ENCODE data around the gene CHST8. TPM values are rescaled to one million over a fixed set of nuclear protein-coding genes. Genes with fewer than 3 reads are reported as not detected.

The CHST8 gene
- total and polyA plus RNA-seq, 2 of the 13 experiments (the other 11 are each of a cell fraction or from before 2014, with no cell fraction given): not detected

DNA sequence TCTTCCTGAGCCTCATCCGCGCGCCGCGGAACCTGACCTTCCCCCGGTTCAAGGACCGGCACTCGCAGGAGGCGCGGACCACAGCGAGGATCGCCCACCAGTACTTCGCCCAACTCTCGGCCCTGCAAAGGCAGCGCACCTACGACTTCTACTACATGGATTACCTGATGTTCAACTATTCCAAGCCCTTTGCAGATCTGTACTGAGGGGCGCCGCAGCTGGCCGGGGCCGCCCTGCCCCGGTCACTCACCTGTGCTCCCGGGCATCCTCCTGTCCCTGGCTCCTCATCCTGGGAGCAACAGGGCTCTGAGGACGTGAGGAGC is 151.1 kb downstream of the CHST8 start:
- CTCF ChIA-PET (ENCODE audit: low intra/inter-chr PET ratio, low total read pairs): no interaction called here

DNA sequence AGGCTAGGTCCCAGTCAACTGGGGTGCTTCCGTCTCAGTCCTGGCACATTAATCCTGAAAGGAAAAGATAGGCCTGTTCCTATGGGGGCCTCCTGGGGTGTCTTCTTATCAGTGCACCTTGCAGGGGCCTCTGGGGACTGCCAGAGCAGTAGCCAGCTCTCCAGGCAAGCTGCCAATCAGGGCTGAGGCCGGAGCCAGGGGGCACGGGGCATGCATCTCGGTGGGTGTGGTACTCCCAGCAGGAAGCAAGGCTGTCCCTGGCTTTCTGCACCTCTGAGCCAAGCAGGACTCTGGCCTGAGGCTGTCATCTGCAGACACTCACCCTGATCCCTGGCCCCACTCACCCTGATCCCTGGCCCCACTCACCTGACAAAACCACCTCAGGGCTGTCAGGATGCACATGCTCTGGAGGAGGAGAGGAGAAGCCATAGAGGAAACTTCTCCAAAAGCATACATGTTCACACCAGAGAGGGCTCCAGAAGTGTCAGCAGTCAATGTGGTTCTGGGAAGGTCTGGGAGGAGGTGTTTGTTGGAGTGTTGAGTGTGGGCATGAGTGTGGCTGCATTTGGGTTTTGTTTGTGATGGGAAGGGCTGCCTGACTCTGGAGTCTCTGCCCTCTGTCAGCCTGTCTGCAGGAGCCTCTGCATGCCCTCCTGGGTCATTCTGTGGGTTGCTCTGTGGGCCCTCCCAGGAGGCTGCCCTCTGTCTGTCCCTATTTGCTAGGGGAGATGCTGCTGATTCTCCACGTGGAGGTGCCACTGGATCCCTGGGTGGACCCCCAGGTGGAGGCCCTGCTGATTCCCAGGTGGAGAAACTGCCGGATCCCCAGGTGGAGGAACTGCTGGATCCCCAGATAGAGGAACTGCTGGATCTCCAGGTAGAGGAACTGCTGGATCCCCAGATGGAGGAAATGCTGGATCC is 152.2 kb downstream of the CHST8 start:
- FAIRE-seq: no peak
- peaks cover 7% of the 10 kb centered on the region for H3K4me1 ChIP-seq (ENCODE audit: insufficient read depth, low read length)
- no peak overlapping the region for H3K9ac ChIP-seq (ENCODE audit: insufficient read depth, low read depth, low read length)
- ChIA-PET POLR2A (no interaction called here), CTCF (ENCODE audit: low intra/inter-chr PET ratio, low total read pairs) (no interaction called here)
- ATAC-seq: no peak
- in situ Hi-C loops (cut with HindIII; ENCODE audit: extremely low pct_ligation_motif_present, low pct_unique_long_range_greater_than_20kb) (loop anchor here (5.0 kb wide), 3 partner anchors 52 to 537 kb away; no protein-coding TSS in a partner anchor), intact Hi-C loops (cut with micrococcal nuclease; ENCODE audit: unreplicated experiment) (no loop called here)
- no peak overlapping the region for H3K4me2 ChIP-seq (ENCODE audit: low read depth, low read length)
- BruUV-seq (replicated peaks): no TSS peak
- no peak for DNase-seq (ENCODE audit: low spot score)
- no peak overlapping the region for H2AFZ ChIP-seq (ENCODE audit: low read length)
- H3K27ac ChIP-seq (ENCODE audit: extremely low read length, insufficient read depth, low read length): no peak overlapping the region
- no CpG with 5 or more reads among the region's 6 CpGs for WGBS (ENCODE audit: low lambda C conversion rate)
- no peaks in the 10 kb centered on the region for H3K9me3 ChIP-seq (ENCODE audit: low read length)
- H3K79me2 ChIP-seq (ENCODE audit: insufficient read depth, low read length): no peaks in the 10 kb centered on the region
- peaks cover 6% of the 10 kb centered on the region; the same call in 1 of the 2 replicates for H4K20me1 ChIP-seq (ENCODE audit: insufficient read depth, low read length)
- H3K36me3 ChIP-seq (replicated peaks in 1 of 2; ENCODE audit: control insufficient read depth in 1 of 2, insufficient read depth in 2 of 2, low read length in 2 of 2): no peaks in the 10 kb centered on the region
- H3K4me3 ChIP-seq (replicated peaks in 1 of 3; ENCODE audit: insufficient read depth in 1 of 3, low read depth in 2 of 3, low read length in 3 of 3): no peak overlapping the region
- H3K27me3 ChIP-seq (ENCODE audit: control insufficient read depth in 1 of 2, insufficient read depth in 2 of 2, low read length in 2 of 2): peaks cover 3 to 18% of the 10 kb centered on the region in 2 experiments; a peak in 4 of 5 replicates
- no peak for TF ChIP-seq ZSCAN22 (CRISPR knock-in tag; IDR thresholded peaks at IDR 0.05)
- TF ChIP-seq KIAA2018 (CRISPR knock-in tag; IDR thresholded peaks at IDR 0.05; ENCODE audit: borderline replicate concordance): no peak
- TF ChIP-seq MIER3 (CRISPR knock-in tag; IDR thresholded peaks at IDR 0.05; ENCODE audit: borderline replicate concordance): no peak
- TF ChIP-seq ZNF335 (CRISPR knock-in tag; IDR thresholded peaks at IDR 0.05): no peak

More for the DNA sequence above, 151.1 kb downstream of the CHST8 start:
- Histone ChIP-seq H3K4me2 (ENCODE audit: low read depth, low read length) (no peak overlapping the region), H3K9ac (ENCODE audit: insufficient read depth, low read depth, low read length) (no peak overlapping the region), H3K36me3 (replicated peaks in 1 of 2; ENCODE audit: control insufficient read depth in 1 of 2, insufficient read depth in 2 of 2, low read length in 2 of 2) (no peaks in the 10 kb centered on the region), H4K20me1 (ENCODE audit: insufficient read depth, low read length) (peaks cover 7% of the 10 kb centered on the region; the same call in 1 of the 2 replicates), H3K27me3 (ENCODE audit: control insufficient read depth in 1 of 2, insufficient read depth in 2 of 2, low read length in 2 of 2) (peaks cover 1 to 10% of the 10 kb centered on the region in 2 experiments; a peak in 2 of 5 replicates), H3K9me3 (ENCODE audit: low read length) (no peaks in the 10 kb centered on the region), H3K4me3 (replicated peaks in 1 of 3; ENCODE audit: insufficient read depth in 1 of 3, low read depth in 2 of 3, low read length in 3 of 3) (no peak overlapping the region), H3K27ac (ENCODE audit: extremely low read length, insufficient read depth, low read length) (no peak overlapping the region), H3K4me1 (ENCODE audit: insufficient read depth, low read length) (no peaks in the 10 kb centered on the region), H2AFZ (ENCODE audit: low read length) (no peak overlapping the region), H3K79me2 (ENCODE audit: insufficient read depth, low read length) (no peaks in the 10 kb centered on the region)
- WGBS (ENCODE audit: low lambda C conversion rate): no CpG with 5 or more reads among the region's 23 CpGs
- TF ChIP-seq KLF13 (CRISPR knock-in tag; IDR thresholded peaks at IDR 0.05): no peak
- TF ChIP-seq IRX3 (CRISPR knock-in tag; IDR thresholded peaks at IDR 0.05; ENCODE audit: borderline replicate concordance, low read depth): no peak
- no peak for TF ChIP-seq ZNF234 (CRISPR knock-in tag; conservative IDR thresholded peaks at IDR 0.05)
- TF ChIP-seq ZFAT (CRISPR knock-in tag; conservative IDR thresholded peaks at IDR 0.05): no peak
- no peak for TF ChIP-seq ZNF143 (CRISPR knock-in tag; IDR thresholded peaks at IDR 0.05)
- TF ChIP-seq POLR2G (IDR thresholded peaks at IDR 0.05; ENCODE audit: low read depth, low read length): no peak
- no peak for TF ChIP-seq RARA (CRISPR knock-in tag; IDR thresholded peaks at IDR 0.05)
- TF ChIP-seq NFYB (CRISPR knock-in tag; IDR thresholded peaks at IDR 0.05): no peak
- POLR2A ChIA-PET: no interaction called here
- no peak for ATAC-seq
- in situ Hi-C loops (cut with HindIII; ENCODE audit: extremely low pct_ligation_motif_present, low pct_unique_long_range_greater_than_20kb): loop anchor here (5.0 kb wide), 3 partner anchors 51 to 536 kb away; no protein-coding TSS in a partner anchor
- intact Hi-C loops (cut with micrococcal nuclease; ENCODE audit: unreplicated experiment): no loop called here
- no peak for DNase-seq (ENCODE audit: low spot score)
- no peak for FAIRE-seq
- no TSS peak for BruUV-seq (replicated peaks)

Measured in HepG2 (cell line).